Measurements from ENCODE around the gene NANOS3.

The NANOS3 gene

DNA sequence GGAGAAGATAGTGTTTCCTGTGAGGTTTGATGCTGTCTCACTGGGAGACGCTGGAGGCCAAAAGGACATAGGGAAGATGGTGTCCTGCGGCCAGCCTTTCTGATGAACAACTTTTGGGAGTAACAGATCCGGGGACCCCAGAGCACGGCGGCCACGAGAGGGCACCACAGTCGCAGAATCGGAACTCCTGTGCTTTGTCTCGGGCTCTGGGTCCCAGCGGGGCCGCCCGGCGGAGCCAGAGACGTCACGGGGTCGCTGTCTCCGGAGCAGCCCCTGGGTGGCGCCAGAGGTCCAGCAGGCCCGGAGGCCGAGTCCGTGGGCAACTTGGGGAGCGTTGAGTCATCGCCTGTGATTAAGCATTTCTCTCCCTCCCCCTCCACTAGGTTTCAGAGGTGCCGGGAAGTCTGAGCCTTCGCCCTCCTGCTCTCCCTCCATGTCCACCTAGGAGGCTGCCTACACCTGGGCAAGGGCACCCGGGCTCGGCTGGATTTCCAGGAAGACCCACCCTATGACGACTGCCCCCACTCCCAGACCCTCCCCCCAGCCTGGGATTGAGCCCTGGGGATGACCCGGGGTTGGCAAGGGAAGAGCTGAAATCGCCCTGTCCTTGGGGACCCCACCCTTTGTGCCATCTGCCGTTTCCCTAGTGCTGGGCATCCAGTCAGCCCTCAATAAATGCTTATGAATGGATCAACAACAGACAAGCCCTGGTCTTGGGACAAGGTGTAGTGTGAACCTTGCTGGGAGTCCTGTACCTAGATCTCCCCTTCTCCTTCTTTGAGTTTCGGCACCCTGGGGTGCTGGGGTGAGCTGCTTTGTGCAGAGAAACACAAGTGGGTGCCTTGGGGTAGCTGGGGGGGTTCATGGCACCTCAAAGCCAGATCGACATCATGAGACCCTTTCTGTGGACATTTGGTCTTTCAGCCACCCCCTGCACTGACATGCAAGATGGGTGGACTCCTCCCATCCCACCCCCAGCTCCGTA lies 3.4 kb downstream of the NANOS3 start:
- CTCF ChIA-PET, result interaction anchor here (0.7 to 1.6 kb wide), 4 partner anchors 10 to 256 kb away, joined by 3 to 6 read pairs (median 4); partner anchors contain the start of gene ASF1B
- POLR2A ChIA-PET, result interaction anchor here (1.6 kb wide), 1 partner anchor 151 kb away, joined by 5 read pairs; the partner anchor contains the start of gene IL27RA
- TF ChIP-seq TARDBP (IDR thresholded peaks at IDR 0.05) (no peak), FOXM1 (IDR thresholded peaks at IDR 0.05; ENCODE audit: borderline replicate concordance) (no peak), LEF1 (IDR thresholded peaks at IDR 0.05; ENCODE audit: borderline replicate concordance) (no peak), FOXK2 (IDR thresholded peaks at IDR 0.05) (no peak), SP1 (IDR thresholded peaks at IDR 0.05) (no peak), FOXA1 (IDR thresholded peaks at IDR 0.05) (no peak), BHLHE40 (IDR thresholded peaks at IDR 0.05; ENCODE audit: borderline replicate concordance) (no peak), CTBP1 (IDR thresholded peaks at IDR 0.05; ENCODE audit: borderline replicate concordance) (no peak)
- peak; percentile 96 for DNase-seq (ENCODE audit: extremely low spot score)

DNA sequence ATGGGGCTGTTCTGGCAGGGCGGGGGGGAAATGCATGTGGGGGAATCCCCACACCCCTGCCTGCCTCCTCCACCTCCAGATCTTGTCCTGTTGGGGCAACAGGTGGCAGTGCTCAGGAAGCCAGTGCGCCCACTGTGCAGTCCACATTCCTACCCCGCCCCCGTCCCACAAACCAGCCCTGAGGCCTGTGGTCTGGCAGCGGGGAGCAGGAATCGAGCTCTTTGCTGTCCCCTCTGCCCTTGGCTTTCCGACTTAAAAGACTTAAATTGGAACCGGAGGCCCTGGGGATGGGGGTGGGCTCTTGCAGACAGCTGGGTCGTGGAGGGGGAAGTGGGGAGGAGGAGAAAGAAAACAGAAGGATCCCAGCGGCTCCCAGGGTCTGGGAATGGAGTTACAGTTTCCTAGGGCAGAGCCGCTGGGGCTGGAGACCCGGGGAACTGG lies 4.3 kb downstream of the NANOS3 start:
- TF ChIP-seq TARDBP (IDR thresholded peaks at IDR 0.05), result no peak
- no peak for TF ChIP-seq SP1 (IDR thresholded peaks at IDR 0.05)
- TF ChIP-seq BHLHE40 (IDR thresholded peaks at IDR 0.05; ENCODE audit: borderline replicate concordance), result no peak
- TF ChIP-seq HDGF (IDR thresholded peaks at IDR 0.05; ENCODE audit: borderline replicate concordance), result no peak
- TF ChIP-seq L3MBTL2 (conservative IDR thresholded peaks at IDR 0.05), result no peak
- no peak for TF ChIP-seq FOXA1 (IDR thresholded peaks at IDR 0.05)
- TF ChIP-seq ARNT (IDR thresholded peaks at IDR 0.05), result no peak
- TF ChIP-seq SUZ12 (IDR thresholded peaks at IDR 0.05), result no peak
- no peak for TF ChIP-seq ZNF384 (IDR thresholded peaks at IDR 0.05)
- no peak for TF ChIP-seq FOXK2 (IDR thresholded peaks at IDR 0.05)
- TF ChIP-seq FOXM1 (IDR thresholded peaks at IDR 0.05; ENCODE audit: borderline replicate concordance), result no peak
- TF ChIP-seq, protein P1, sequence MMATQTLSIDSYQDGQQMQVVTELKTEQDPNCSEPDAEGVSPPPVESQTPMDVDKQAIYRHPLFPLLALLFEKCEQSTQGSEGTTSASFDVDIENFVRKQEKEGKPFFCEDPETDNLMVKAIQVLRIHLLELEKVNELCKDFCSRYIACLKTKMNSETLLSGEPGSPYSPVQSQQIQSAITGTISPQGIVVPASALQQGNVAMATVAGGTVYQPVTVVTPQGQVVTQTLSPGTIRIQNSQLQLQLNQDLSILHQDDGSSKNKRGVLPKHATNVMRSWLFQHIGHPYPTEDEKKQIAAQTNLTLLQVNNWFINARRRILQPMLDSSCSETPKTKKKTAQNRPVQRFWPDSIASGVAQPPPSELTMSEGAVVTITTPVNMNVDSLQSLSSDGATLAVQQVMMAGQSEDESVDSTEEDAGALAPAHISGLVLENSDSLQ (IDR thresholded peaks at IDR 0.05), result no peak
- no peak for TF ChIP-seq ELF4 (IDR thresholded peaks at IDR 0.05)
- no peak for TF ChIP-seq LEF1 (IDR thresholded peaks at IDR 0.05; ENCODE audit: borderline replicate concordance)
- POLR2A ChIA-PET, result no interaction called here
- DNase-seq (ENCODE audit: extremely low spot score), result no peak
- CTCF ChIA-PET, result interaction anchor here (1.6 kb wide), 1 partner anchor 11 kb away, joined by 4 read pairs; no protein-coding TSS in a partner anchor

DNA sequence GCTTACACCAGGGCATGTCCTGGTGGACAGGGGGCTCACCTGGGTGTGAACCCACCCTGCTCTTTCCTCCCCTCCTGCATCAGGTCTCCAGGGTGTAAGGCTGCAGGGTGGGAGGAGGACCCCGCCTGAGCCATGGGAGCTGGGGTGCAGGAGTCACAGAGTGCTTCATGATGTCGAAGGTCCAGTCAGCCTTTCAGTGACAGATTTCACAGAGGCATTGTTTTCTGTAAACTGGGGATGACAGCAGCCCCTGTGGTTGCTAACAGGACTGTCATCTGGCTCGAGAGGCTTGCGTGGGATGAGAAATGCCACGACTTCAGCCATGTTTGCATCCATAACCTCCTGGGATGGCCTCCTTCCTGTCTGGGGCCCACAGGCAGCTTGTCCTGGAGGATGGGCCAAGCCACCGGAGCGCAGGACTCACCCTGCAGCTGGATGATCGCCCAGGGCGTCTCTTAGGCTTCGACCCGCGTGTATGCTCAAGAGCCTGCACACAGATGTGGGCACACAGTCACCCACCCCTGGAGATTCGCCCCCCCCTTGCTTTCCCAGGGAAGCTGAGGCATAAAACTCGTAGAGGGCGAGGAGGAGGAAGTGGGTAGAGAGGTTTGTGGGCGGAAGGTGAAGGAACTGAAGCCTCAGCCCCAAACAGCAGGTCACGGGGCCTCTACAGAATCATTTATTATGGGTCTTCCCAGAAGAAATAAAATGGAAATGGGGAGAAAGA lies 4.9 kb downstream of the NANOS3 start:
- no peak for TF ChIP-seq CTBP1 (IDR thresholded peaks at IDR 0.05; ENCODE audit: borderline replicate concordance)
- TF ChIP-seq L3MBTL2 (conservative IDR thresholded peaks at IDR 0.05), result no peak
- no peak for TF ChIP-seq TARDBP (IDR thresholded peaks at IDR 0.05)
- TF ChIP-seq ARNT (IDR thresholded peaks at IDR 0.05), result no peak
- TF ChIP-seq FOXA1 (IDR thresholded peaks at IDR 0.05), result no peak
- TF ChIP-seq, protein P1 (IDR thresholded peaks at IDR 0.05), result no peak
- no peak for TF ChIP-seq SUZ12 (IDR thresholded peaks at IDR 0.05)
- no peak for TF ChIP-seq HDGF (IDR thresholded peaks at IDR 0.05; ENCODE audit: borderline replicate concordance)
- TF ChIP-seq NFRKB (IDR thresholded peaks at IDR 0.05), result no peak
- TF ChIP-seq SP1 (IDR thresholded peaks at IDR 0.05), result no peak
- no peak for TF ChIP-seq FOXK2 (IDR thresholded peaks at IDR 0.05)
- TF ChIP-seq LEF1 (IDR thresholded peaks at IDR 0.05; ENCODE audit: borderline replicate concordance), result no peak
- no peak for TF ChIP-seq BHLHE40 (IDR thresholded peaks at IDR 0.05; ENCODE audit: borderline replicate concordance)
- no peak for TF ChIP-seq ZNF384 (IDR thresholded peaks at IDR 0.05)
- TF ChIP-seq FOXM1 (IDR thresholded peaks at IDR 0.05; ENCODE audit: borderline replicate concordance), result no peak
- TF ChIP-seq ELF4 (IDR thresholded peaks at IDR 0.05), result no peak
- ChIA-PET POLR2A (interaction anchor here (0.6 kb wide), 1 partner anchor 150 kb away, joined by 3 read pairs; the partner anchor contains the start of gene IL27RA), CTCF (interaction anchor here (0.5 kb wide), 1 partner anchor 197 kb away, joined by 3 read pairs; no protein-coding TSS in a partner anchor)
- no peak for DNase-seq (ENCODE audit: extremely low spot score)

DNA sequence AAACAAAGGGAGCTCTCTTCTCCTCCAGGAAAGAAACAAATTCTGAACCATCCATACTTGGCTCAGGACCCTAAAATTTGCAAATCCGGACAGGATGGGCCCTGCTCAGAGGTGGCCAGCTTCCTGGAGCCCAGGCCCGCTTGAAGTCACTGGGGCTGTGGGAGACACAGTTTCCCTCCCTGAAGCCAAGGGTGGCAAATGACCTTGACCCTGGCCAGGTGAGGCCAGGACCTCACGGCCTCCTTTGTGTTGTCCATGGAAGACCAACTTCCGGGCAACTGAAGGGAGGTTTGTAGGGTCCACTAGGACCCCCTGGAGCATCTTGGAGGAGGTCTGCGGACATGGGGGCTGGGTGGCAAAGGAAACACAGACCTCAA lies 5.5 kb downstream of the NANOS3 start:
- POLR2A ChIA-PET, result interaction anchor here (0.6 kb wide), 1 partner anchor 149 kb away, joined by 3 read pairs; the partner anchor contains the start of gene IL27RA
- TF ChIP-seq ARNT (IDR thresholded peaks at IDR 0.05) (no peak), ZNF384 (IDR thresholded peaks at IDR 0.05) (no peak), L3MBTL2 (conservative IDR thresholded peaks at IDR 0.05) (no peak), CTBP1 (IDR thresholded peaks at IDR 0.05; ENCODE audit: borderline replicate concordance) (no peak), NFRKB (IDR thresholded peaks at IDR 0.05) (no peak), SP1 (IDR thresholded peaks at IDR 0.05) (no peak), ELF4 (IDR thresholded peaks at IDR 0.05) (no peak), FOXM1 (IDR thresholded peaks at IDR 0.05; ENCODE audit: borderline replicate concordance) (no peak), HDGF (IDR thresholded peaks at IDR 0.05; ENCODE audit: borderline replicate concordance) (no peak), LEF1 (IDR thresholded peaks at IDR 0.05; ENCODE audit: borderline replicate concordance) (no peak), TARDBP (IDR thresholded peaks at IDR 0.05) (no peak), SUZ12 (IDR thresholded peaks at IDR 0.05) (no peak), FOXK2 (IDR thresholded peaks at IDR 0.05) (no peak), BHLHE40 (IDR thresholded peaks at IDR 0.05; ENCODE audit: borderline replicate concordance) (no peak), FOXA1 (IDR thresholded peaks at IDR 0.05) (no peak)
- TF ChIP-seq, protein P1 (IDR thresholded peaks at IDR 0.05), result no peak
- CTCF ChIA-PET, result no interaction called here
- no peak for DNase-seq (ENCODE audit: extremely low spot score)

DNA sequence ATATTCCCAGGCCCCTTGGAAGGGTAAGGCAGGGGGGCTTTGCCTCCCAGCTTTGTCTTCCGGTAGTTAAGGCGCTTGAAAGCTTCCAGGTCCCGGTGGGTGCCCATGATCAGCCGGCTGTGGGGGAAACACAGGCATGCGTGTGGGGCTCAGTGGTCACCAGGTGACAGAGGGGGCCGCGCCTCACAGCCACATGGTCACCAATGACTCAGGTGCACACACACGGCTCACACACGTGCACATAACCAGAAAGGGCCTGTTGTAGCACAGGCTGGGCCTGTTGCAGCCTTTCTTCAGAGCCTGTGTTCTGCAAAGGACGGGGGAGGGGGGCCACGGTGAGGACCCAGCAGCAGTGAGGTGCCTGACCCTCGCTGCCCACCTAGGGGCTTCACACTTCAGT lies 5.9 kb downstream of the NANOS3 start:
- TF ChIP-seq NFRKB (IDR thresholded peaks at IDR 0.05), result no peak
- TF ChIP-seq ARNT (IDR thresholded peaks at IDR 0.05), result no peak
- no peak for TF ChIP-seq TARDBP (IDR thresholded peaks at IDR 0.05)
- TF ChIP-seq FOXK2 (IDR thresholded peaks at IDR 0.05), result no peak
- TF ChIP-seq, protein P1 (IDR thresholded peaks at IDR 0.05), result no peak
- TF ChIP-seq BHLHE40 (IDR thresholded peaks at IDR 0.05; ENCODE audit: borderline replicate concordance), result no peak
- no peak for TF ChIP-seq SP1 (IDR thresholded peaks at IDR 0.05)
- no peak for TF ChIP-seq ELF4 (IDR thresholded peaks at IDR 0.05)
- TF ChIP-seq ZNF384 (IDR thresholded peaks at IDR 0.05), result no peak
- TF ChIP-seq FOXM1 (IDR thresholded peaks at IDR 0.05; ENCODE audit: borderline replicate concordance), result no peak
- no peak for TF ChIP-seq CTBP1 (IDR thresholded peaks at IDR 0.05; ENCODE audit: borderline replicate concordance)
- TF ChIP-seq HDGF (IDR thresholded peaks at IDR 0.05; ENCODE audit: borderline replicate concordance), result no peak
- TF ChIP-seq FOXA1 (IDR thresholded peaks at IDR 0.05), result no peak
- TF ChIP-seq LEF1 (IDR thresholded peaks at IDR 0.05; ENCODE audit: borderline replicate concordance), result no peak
- TF ChIP-seq L3MBTL2 (conservative IDR thresholded peaks at IDR 0.05), result no peak
- no peak for TF ChIP-seq SUZ12 (IDR thresholded peaks at IDR 0.05)
- POLR2A ChIA-PET, result interaction anchor here (0.6 kb wide), 1 partner anchor 149 kb away, joined by 3 read pairs; the partner anchor contains the start of gene IL27RA
- no peak for DNase-seq (ENCODE audit: extremely low spot score)
- CTCF ChIA-PET, result no interaction called here

Data from HEK293T (cell line).